ENCODE results near the gene PPFIA4.
"Not testable (repeated sequence)": the region's sequence is repeated elsewhere in the genome, so short reads cannot be mapped to it uniquely, and the experiment has no call there.

Gene PPFIA4

GRCh38 chr1:203000217-203000944 lies 25.9 kb upstream of the PPFIA4 start:
- H3K27me3 ChIP-seq (ENCODE audit: control insufficient read depth, insufficient read depth, low read length) = no peaks in the 10 kb centered on the region
- H3K4me1 ChIP-seq (ENCODE audit: control insufficient read depth, insufficient read depth, low read length) = no peaks in the 10 kb centered on the region
- no peaks in the 10 kb centered on the region for H3K36me3 ChIP-seq (ENCODE audit: control insufficient read depth, insufficient read depth, low read length)
- no peak overlapping the region for H3K4me3 ChIP-seq (ENCODE audit: low read length)
- no peak overlapping the region for H3K9ac ChIP-seq (ENCODE audit: low read length)
- no peak overlapping the region for H3K27ac ChIP-seq (ENCODE audit: low read depth, low read length)

DNA sequence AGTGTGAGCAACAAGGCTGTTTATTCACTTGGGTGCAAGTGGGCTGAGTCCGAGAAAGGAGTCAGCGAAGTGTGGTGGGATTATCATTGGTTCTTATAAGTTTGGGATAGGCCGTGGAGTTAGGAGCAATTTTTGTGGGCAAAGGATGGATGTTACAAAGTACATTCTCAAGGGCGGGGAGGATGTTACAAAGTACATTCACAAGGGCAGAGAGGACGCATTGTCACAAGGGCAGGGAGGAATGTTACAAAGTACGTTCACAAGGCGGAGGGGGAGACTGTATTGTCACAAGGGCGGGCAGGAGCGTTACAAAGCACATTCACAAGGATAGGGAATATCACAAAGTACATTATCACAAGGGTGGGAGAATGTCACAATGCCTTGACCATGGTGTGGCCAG lies 24.3 kb upstream of the PPFIA4 start:
- no peak overlapping the region for H3K4me3 ChIP-seq (ENCODE audit: low read length)
- H3K27ac ChIP-seq (ENCODE audit: low read depth, low read length) = no peak overlapping the region
- H3K36me3 ChIP-seq (ENCODE audit: control insufficient read depth, insufficient read depth, low read length) = no peaks in the 10 kb centered on the region
- H3K9ac ChIP-seq (ENCODE audit: low read length) = no peak overlapping the region
- no peaks in the 10 kb centered on the region for H3K27me3 ChIP-seq (ENCODE audit: control insufficient read depth, insufficient read depth, low read length)
- H3K4me1 ChIP-seq (ENCODE audit: control insufficient read depth, insufficient read depth, low read length) = no peaks in the 10 kb centered on the region

DNA sequence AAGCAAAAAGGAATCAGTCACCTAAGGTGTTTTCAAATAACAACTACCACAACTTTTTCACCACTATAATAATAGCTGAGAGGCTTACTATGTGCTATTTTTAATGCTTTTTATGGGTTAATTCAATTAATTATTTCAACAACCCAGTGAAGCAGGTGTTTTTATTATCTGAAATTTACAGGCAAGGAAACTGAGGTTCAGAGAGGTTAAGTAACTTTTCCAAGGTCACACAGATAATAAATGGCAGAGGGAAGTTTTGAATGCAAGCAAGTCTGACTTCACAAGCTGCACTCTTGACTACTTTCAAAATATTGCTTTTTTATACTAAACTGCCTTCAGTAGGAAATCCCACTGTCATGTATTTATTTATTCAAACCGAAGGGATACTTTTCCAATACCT lies 23.3 kb upstream of the PPFIA4 start:
- Histone ChIP-seq H3K9ac (ENCODE audit: low read length) (no peak overlapping the region), H3K4me3 (ENCODE audit: low read length) (no peak overlapping the region), H3K36me3 (ENCODE audit: control insufficient read depth, insufficient read depth, low read length) (no peaks in the 10 kb centered on the region), H3K4me1 (ENCODE audit: control insufficient read depth, insufficient read depth, low read length) (no peaks in the 10 kb centered on the region), H3K27ac (ENCODE audit: low read depth, low read length) (no peak overlapping the region), H3K27me3 (ENCODE audit: control insufficient read depth, insufficient read depth, low read length) (no peaks in the 10 kb centered on the region)

DNA sequence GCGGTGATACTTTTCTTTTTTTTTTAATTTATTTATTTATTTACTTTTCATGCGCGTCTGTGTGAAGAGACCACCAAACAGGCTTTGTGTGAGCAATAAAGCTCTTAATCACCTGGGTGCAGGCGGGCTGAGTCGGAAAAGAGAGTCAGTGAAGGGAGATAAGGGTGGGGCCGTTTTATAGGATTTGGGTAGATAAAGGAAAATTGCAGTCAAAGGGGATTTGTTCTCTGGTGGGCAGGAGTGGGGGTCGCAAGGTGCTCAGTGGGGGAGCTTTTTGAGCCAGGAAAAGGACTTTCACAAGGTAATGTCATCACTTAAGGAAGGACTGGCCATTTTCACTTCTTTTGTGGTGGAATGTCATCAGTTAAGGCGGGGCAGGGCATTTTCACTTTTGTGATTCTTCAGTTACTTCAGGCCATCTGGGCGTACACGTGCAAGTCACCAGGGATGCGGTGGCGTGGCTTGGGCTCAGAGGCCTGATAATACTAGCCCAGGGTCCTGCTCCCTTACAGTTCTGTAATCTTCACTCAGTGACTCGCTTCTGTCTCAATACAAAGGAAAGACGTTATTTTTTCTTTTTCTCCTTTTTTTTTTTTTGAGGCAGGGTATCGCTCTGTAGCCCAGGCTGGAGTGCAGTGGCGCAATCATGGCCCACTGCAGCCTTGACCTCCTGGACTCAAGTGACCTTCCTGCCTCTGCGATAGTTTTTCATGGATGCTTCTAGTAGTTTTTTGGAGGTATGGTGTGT lies 20.7 kb upstream of the PPFIA4 start:
- H3K4me3 ChIP-seq (ENCODE audit: low read length) = peak overlapping the region; percentile 61
- not testable (repeated sequence) for H3K4me1 ChIP-seq (ENCODE audit: control insufficient read depth, insufficient read depth, low read length); H3K36me3 ChIP-seq (ENCODE audit: control insufficient read depth, insufficient read depth, low read length); H3K27me3 ChIP-seq (ENCODE audit: control insufficient read depth, insufficient read depth, low read length); H3K9ac ChIP-seq (ENCODE audit: low read length); H3K27ac ChIP-seq (ENCODE audit: low read depth, low read length)

GRCh38 chr1:203006948-203007871 lies 19.1 kb upstream of the PPFIA4 start, which contains the start of gene TMEM183A:
Gene TMEM183A (plus strand): TSS chr1:203007374. CDS start chr1:203007466, 92 bp downstream.
- Histone ChIP-seq H3K4me3 (ENCODE audit: low read length) (peak within 1 kb of the TSS; percentile 89), H3K4me1 (ENCODE audit: control insufficient read depth, insufficient read depth, low read length) (peaks cover 3% of the 10 kb centered on the region)

GRCh38 chr1:203009185-203009584 lies 17.1 kb upstream of the PPFIA4 start:
- Histone ChIP-seq H3K27ac (ENCODE audit: low read depth, low read length) (no peak overlapping the region), H3K4me1 (ENCODE audit: control insufficient read depth, insufficient read depth, low read length) (peaks cover 3% of the 10 kb centered on the region), H3K4me3 (ENCODE audit: low read length) (no peak overlapping the region), H3K36me3 (ENCODE audit: control insufficient read depth, insufficient read depth, low read length) (peaks cover 8% of the 10 kb centered on the region), H3K27me3 (ENCODE audit: control insufficient read depth, insufficient read depth, low read length) (no peaks in the 10 kb centered on the region), H3K9ac (ENCODE audit: low read length) (no peak overlapping the region)

More at GRCh38 chr1:203006948-203007871, 19.1 kb upstream of the PPFIA4 start, which contains the start of gene TMEM183A:
- H3K27me3 ChIP-seq (ENCODE audit: control insufficient read depth, insufficient read depth, low read length) = no peaks in the 10 kb centered on the region
- peak within 1 kb of the TSS; percentile 95 for H3K9ac ChIP-seq (ENCODE audit: low read length)
- peak within 1 kb of the TSS; percentile 92 for H3K27ac ChIP-seq (ENCODE audit: low read depth, low read length)
- peaks cover 2% of the 10 kb centered on the region for H3K36me3 ChIP-seq (ENCODE audit: control insufficient read depth, insufficient read depth, low read length)

GRCh38 chr1:203011582-203011981 lies 14.7 kb upstream of the PPFIA4 start:
- H3K36me3 ChIP-seq (ENCODE audit: control insufficient read depth, insufficient read depth, low read length) = peaks cover 18% of the 10 kb centered on the region

GRCh38 chr1:203017061-203017460 lies 9.2 kb upstream of the PPFIA4 start:
- H3K27me3 ChIP-seq (ENCODE audit: control insufficient read depth, insufficient read depth, low read length) = no peaks in the 10 kb centered on the region
- no peak overlapping the region for H3K4me3 ChIP-seq (ENCODE audit: low read length)
- H3K9ac ChIP-seq (ENCODE audit: low read length) = no peak overlapping the region
- no peak overlapping the region for H3K27ac ChIP-seq (ENCODE audit: low read depth, low read length)
- no peaks in the 10 kb centered on the region for H3K4me1 ChIP-seq (ENCODE audit: control insufficient read depth, insufficient read depth, low read length)
- H3K36me3 ChIP-seq (ENCODE audit: control insufficient read depth, insufficient read depth, low read length) = peaks cover 43% of the 10 kb centered on the region

More at GRCh38 chr1:203011582-203011981, 14.7 kb upstream of the PPFIA4 start:
- H3K27ac ChIP-seq (ENCODE audit: low read depth, low read length) = no peak overlapping the region
- H3K4me1 ChIP-seq (ENCODE audit: control insufficient read depth, insufficient read depth, low read length) = peaks cover 3% of the 10 kb centered on the region
- no peak overlapping the region for H3K9ac ChIP-seq (ENCODE audit: low read length)
- no peak overlapping the region for H3K4me3 ChIP-seq (ENCODE audit: low read length)
- H3K27me3 ChIP-seq (ENCODE audit: control insufficient read depth, insufficient read depth, low read length) = no peaks in the 10 kb centered on the region

DNA sequence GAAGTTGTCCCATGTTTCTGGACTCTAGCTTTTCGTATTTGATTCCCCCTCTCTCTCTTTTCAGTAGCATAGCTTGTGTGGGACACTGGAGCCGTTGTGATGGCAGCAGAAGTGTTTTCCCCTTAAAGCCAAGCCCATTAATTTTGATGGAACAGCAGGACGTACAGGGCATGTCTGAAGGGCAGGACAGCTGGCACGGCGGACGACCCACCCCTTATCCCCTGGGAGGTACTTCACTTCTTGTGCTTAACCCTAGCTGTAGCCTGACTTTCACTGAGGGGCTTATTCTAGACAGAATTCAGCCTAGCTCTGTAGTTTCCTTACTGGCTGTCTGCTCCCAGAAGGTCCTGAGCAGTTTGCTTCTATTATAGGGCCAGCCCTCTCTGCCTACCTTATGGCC lies 8.6 kb upstream of the PPFIA4 start:
- H3K4me1 ChIP-seq (ENCODE audit: control insufficient read depth, insufficient read depth, low read length) = no peaks in the 10 kb centered on the region
- no peak overlapping the region for H3K9ac ChIP-seq (ENCODE audit: low read length)
- no peaks in the 10 kb centered on the region for H3K27me3 ChIP-seq (ENCODE audit: control insufficient read depth, insufficient read depth, low read length)
- H3K36me3 ChIP-seq (ENCODE audit: control insufficient read depth, insufficient read depth, low read length) = peaks cover 41% of the 10 kb centered on the region
- H3K27ac ChIP-seq (ENCODE audit: low read depth, low read length) = no peak overlapping the region
- H3K4me3 ChIP-seq (ENCODE audit: low read length) = no peak overlapping the region

DNA sequence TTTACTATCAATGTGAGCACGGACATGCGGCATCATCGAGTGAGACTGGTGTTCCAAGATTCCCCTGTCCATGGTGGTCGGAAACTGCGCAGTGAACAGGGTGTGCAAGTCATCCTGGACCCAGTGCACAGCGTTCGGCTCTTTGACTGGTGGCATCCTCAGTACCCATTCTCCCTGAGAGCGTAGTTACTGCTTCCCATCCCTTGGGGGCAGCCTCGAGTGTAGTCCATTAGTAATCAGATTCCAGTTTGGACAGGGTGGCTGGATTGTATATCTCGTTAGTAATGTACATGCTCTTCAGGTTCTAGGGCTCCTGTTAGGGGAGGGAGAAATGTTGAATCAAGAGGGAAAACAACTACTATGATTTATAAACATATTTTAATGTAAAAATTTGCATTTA lies 3.4 kb upstream of the PPFIA4 start:
- H3K27ac ChIP-seq (ENCODE audit: low read depth, low read length); H3K4me3 ChIP-seq (ENCODE audit: low read length); H3K4me1 ChIP-seq (ENCODE audit: control insufficient read depth, insufficient read depth, low read length); H3K27me3 ChIP-seq (ENCODE audit: control insufficient read depth, insufficient read depth, low read length); H3K9ac ChIP-seq (ENCODE audit: low read length): not testable (repeated sequence)
- peaks cover 17% of the 10 kb centered on the region for H3K36me3 ChIP-seq (ENCODE audit: control insufficient read depth, insufficient read depth, low read length)

- peak overlapping the region; percentile 87 for H3K4me3 ChIP-seq (ENCODE audit: low read length)
- peaks cover 10% of the 10 kb centered on the region for H3K36me3 ChIP-seq (ENCODE audit: control insufficient read depth, insufficient read depth, low read length)
- H3K27ac ChIP-seq (ENCODE audit: low read depth, low read length) = peak overlapping the region; percentile 63
- peaks cover 3% of the 10 kb centered on the region for H3K27me3 ChIP-seq (ENCODE audit: control insufficient read depth, insufficient read depth, low read length)
- peaks cover 5% of the 10 kb centered on the region for H3K4me1 ChIP-seq (ENCODE audit: control insufficient read depth, insufficient read depth, low read length)
- no peak overlapping the region for H3K9ac ChIP-seq (ENCODE audit: low read length)
Observed at GRCh38 chr1:203025686-203026030, 633 bp upstream of the PPFIA4 start.
